Panc1 (cell line): ENCODE measurements around the gene PPP1R14C.

Source experiments
- POLR2AphosphoS5 ChIP-seq: IDR thresholded peaks from 2 replicates; pipeline ENCODE4 v1.6.1; 2012; ENCODE audit warnings: mild to moderate bottlenecking, low read depth, low read length, moderate library complexity
- REST ChIP-seq, 2 experiments: IDR thresholded peaks; 2 replicates each; pipeline ENCODE4 v1.6.1; 2011 to 2012; ENCODE audit warnings: low read depth in 2 of 2, control low read depth in 1 of 2, low read length in 1 of 2, mild to moderate bottlenecking in 1 of 2, moderate library complexity in 1 of 2; ENCODE audit not compliant: insufficient read depth in 1 of 2
- TCF7L2 ChIP-seq: IDR thresholded peaks from 2 replicates; pipeline ENCODE4 v1.6.1; 2011; ENCODE audit warnings: mild to moderate bottlenecking, low read depth, low read length, inconsistent platforms
- TF ChIP-seq, protein P1 (sequence below): fragments of 450-650 bp; IDR thresholded peaks from 2 replicates; pipeline ENCODE4 v1.5.1; 2017; ENCODE audit warnings: mild to moderate bottlenecking

DNA sequence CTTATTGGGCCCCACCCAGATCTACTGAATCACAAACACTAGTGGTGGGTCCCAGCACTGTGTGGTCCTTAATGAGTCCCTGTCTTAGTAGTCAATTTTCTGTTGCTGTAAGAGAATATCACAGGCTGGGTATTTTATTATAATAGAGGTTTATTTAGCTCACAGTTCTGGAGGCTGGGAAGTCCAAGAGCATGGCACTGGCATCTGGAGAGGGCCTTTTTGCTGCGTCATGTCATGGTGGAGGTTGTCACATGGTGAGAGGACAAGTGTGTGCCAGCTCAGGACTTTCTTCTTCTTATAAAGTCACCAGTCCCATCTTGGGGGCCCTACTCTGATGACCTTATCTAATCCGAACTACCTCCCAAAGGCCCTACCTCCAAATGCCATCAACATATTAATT, 105.0 kb downstream of the PPP1R14C start:
- TF ChIP-seq, protein P1, sequence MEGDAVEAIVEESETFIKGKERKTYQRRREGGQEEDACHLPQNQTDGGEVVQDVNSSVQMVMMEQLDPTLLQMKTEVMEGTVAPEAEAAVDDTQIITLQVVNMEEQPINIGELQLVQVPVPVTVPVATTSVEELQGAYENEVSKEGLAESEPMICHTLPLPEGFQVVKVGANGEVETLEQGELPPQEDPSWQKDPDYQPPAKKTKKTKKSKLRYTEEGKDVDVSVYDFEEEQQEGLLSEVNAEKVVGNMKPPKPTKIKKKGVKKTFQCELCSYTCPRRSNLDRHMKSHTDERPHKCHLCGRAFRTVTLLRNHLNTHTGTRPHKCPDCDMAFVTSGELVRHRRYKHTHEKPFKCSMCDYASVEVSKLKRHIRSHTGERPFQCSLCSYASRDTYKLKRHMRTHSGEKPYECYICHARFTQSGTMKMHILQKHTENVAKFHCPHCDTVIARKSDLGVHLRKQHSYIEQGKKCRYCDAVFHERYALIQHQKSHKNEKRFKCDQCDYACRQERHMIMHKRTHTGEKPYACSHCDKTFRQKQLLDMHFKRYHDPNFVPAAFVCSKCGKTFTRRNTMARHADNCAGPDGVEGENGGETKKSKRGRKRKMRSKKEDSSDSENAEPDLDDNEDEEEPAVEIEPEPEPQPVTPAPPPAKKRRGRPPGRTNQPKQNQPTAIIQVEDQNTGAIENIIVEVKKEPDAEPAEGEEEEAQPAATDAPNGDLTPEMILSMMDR = no peak
- no peak for TF ChIP-seq REST (IDR thresholded peaks at IDR 0.05; ENCODE audit: insufficient read depth in 1 of 2, low read depth in 2 of 2, low read length in 1 of 2)
- no peak for TF ChIP-seq POLR2AphosphoS5
- TF ChIP-seq TCF7L2 = no peak
